Astrocyte (in vitro differentiated cells and primary cell): ENCODE data around the gene DTWD2. TPM values are rescaled to one million over a fixed set of nuclear protein-coding genes. Genes with fewer than 3 reads are reported as not detected.

Experiments used
- DNase-seq: peaks from one replicate; pipeline ENCODE4 v3.0.0-alpha.2; 2010; ENCODE audit warnings: low read depth
- FAIRE-seq: peaks from 2 replicates; lab custom pipeline; 2011; peaks lifted over from hg19 to GRCh38; lab: Jason Lieb, UNC
- H2AFZ ChIP-seq: 2 replicates; pipeline ENCODE4 v1.6.0; 2012; ENCODE audit warnings: low read depth, low read length, inconsistent platforms
- H3K27ac ChIP-seq: 2 replicates; pipeline ENCODE4 v1.5.1; 2011; ENCODE audit warnings: low read depth, low read length, inconsistent platforms
- H3K27me3 ChIP-seq: 2 replicates; pipeline ENCODE4 v1.6.0; 2011; ENCODE audit warnings: low read length, inconsistent platforms; ENCODE audit not compliant: insufficient read depth
- H3K36me3 ChIP-seq: 2 replicates; pipeline ENCODE4 v1.5.1; 2011; ENCODE audit warnings: low read length, inconsistent platforms; ENCODE audit not compliant: insufficient read depth
- H3K4me1 ChIP-seq: 2 replicates; pipeline ENCODE4 v1.5.1; 2011; ENCODE audit warnings: low read length, inconsistent platforms; ENCODE audit not compliant: insufficient read depth
- H3K4me2 ChIP-seq: 2 replicates; pipeline ENCODE4 v1.6.0; 2012; ENCODE audit warnings: low read length, inconsistent platforms
- H3K4me3 ChIP-seq: 2 replicates; pipeline ENCODE4 v1.5.1; 2011; ENCODE audit warnings: low read depth, mild to moderate bottlenecking, low read length, inconsistent platforms; ENCODE audit not compliant: insufficient read depth
- H3K79me2 ChIP-seq: 2 replicates; pipeline ENCODE4 v1.6.0; 2012; ENCODE audit warnings: mild to moderate bottlenecking, low read length, inconsistent platforms; ENCODE audit not compliant: insufficient read depth
- H3K9ac ChIP-seq: 2 replicates; pipeline ENCODE4 v1.6.0; 2012; ENCODE audit warnings: mild to moderate bottlenecking, low read length, inconsistent platforms
- H3K9me3 ChIP-seq: 2 replicates; pipeline ENCODE4 v1.5.1; 2012; ENCODE audit warnings: low read depth, mild to moderate bottlenecking, low read length, inconsistent platforms; ENCODE audit not compliant: insufficient read depth
- H4K20me1 ChIP-seq: 2 replicates; pipeline ENCODE4 v1.6.0; 2012; ENCODE audit warnings: low read length, inconsistent platforms; ENCODE audit not compliant: insufficient read depth
- H3K27ac Mint-ChIP-seq: one replicate; pipeline ENCODE4 v1.8.0; 2021; ENCODE audit warnings: mild to moderate bottlenecking, mixed read lengths; ENCODE audit not compliant: unreplicated experiment
- H3K27me3 Mint-ChIP-seq: one replicate; pipeline ENCODE4 v1.8.0; 2021; ENCODE audit warnings: low read depth, mixed read lengths; ENCODE audit not compliant: unreplicated experiment
- H3K36me3 Mint-ChIP-seq: one replicate; pipeline ENCODE4 v1.8.0; 2021; ENCODE audit warnings: low read depth, mixed read lengths; ENCODE audit not compliant: unreplicated experiment
- H3K4me1 Mint-ChIP-seq: one replicate; pipeline ENCODE4 v1.8.0; 2021; ENCODE audit warnings: low read depth, mixed read lengths; ENCODE audit not compliant: unreplicated experiment
- H3K4me3 Mint-ChIP-seq: one replicate; pipeline ENCODE4 v1.8.0; 2021; ENCODE audit warnings: mild to moderate bottlenecking, moderate library complexity, mixed read lengths; ENCODE audit not compliant: unreplicated experiment
- H3K9me3 Mint-ChIP-seq: one replicate; pipeline ENCODE4 v1.8.0; 2021; ENCODE audit warnings: mild to moderate bottlenecking, mixed read lengths; ENCODE audit not compliant: unreplicated experiment
- EZH2 ChIP-seq: IDR thresholded peaks from 2 replicates; pipeline ENCODE4 v1.6.1; 2012; ENCODE audit warnings: mild to moderate bottlenecking, low read length, inconsistent platforms; ENCODE audit not compliant: insufficient read depth
- total RNA-seq: library from RNA; stranded (reverse); gene quantifications from 2 replicates; pipeline ENCODE4 v1.2.1, GENCODE V29; 2021
- TF ChIP-seq, protein P1 (sequence below): IDR thresholded peaks from 2 replicates; pipeline ENCODE4 v1.5.1; 2011; ENCODE audit warnings: low read depth, mild to moderate bottlenecking, inconsistent platforms, low read length, moderate library complexity; ENCODE audit not compliant: insufficient read depth

The DTWD2 gene
- total RNA-seq, 1 donor from 2014 or later = 4.9 TPM

GRCh38 chr5:119022773-119023172, 34.4 kb upstream of the DTWD2 start:
- no peaks in the 10 kb centered on the region for H3K4me1 ChIP-seq
- H3K4me2 ChIP-seq = no peak overlapping the region
- FAIRE-seq (peak; percentile 41), DNase-seq (no peak)
- H2AFZ ChIP-seq = no peak overlapping the region
- Mint-ChIP-seq H3K27me3 (no peaks in the 10 kb centered on the region), H3K36me3 (no peaks in the 10 kb centered on the region), H3K27ac (no peak overlapping the region), H3K4me3 (no peak overlapping the region), H3K9me3 (peaks cover 5% of the 10 kb centered on the region), H3K4me1 (no peaks in the 10 kb centered on the region)
- no peaks in the 10 kb centered on the region for H3K9me3 ChIP-seq
- H4K20me1 ChIP-seq = no peaks in the 10 kb centered on the region
- H3K9ac ChIP-seq = no peak overlapping the region
- no peaks in the 10 kb centered on the region for H3K27me3 ChIP-seq
- no peak overlapping the region for H3K4me3 ChIP-seq
- no peak overlapping the region for H3K27ac ChIP-seq
- no peaks in the 10 kb centered on the region for H3K79me2 ChIP-seq
- H3K36me3 ChIP-seq = no peaks in the 10 kb centered on the region
- TF ChIP-seq, protein P1, sequence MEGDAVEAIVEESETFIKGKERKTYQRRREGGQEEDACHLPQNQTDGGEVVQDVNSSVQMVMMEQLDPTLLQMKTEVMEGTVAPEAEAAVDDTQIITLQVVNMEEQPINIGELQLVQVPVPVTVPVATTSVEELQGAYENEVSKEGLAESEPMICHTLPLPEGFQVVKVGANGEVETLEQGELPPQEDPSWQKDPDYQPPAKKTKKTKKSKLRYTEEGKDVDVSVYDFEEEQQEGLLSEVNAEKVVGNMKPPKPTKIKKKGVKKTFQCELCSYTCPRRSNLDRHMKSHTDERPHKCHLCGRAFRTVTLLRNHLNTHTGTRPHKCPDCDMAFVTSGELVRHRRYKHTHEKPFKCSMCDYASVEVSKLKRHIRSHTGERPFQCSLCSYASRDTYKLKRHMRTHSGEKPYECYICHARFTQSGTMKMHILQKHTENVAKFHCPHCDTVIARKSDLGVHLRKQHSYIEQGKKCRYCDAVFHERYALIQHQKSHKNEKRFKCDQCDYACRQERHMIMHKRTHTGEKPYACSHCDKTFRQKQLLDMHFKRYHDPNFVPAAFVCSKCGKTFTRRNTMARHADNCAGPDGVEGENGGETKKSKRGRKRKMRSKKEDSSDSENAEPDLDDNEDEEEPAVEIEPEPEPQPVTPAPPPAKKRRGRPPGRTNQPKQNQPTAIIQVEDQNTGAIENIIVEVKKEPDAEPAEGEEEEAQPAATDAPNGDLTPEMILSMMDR = no peak
- no peak for TF ChIP-seq EZH2

DNA sequence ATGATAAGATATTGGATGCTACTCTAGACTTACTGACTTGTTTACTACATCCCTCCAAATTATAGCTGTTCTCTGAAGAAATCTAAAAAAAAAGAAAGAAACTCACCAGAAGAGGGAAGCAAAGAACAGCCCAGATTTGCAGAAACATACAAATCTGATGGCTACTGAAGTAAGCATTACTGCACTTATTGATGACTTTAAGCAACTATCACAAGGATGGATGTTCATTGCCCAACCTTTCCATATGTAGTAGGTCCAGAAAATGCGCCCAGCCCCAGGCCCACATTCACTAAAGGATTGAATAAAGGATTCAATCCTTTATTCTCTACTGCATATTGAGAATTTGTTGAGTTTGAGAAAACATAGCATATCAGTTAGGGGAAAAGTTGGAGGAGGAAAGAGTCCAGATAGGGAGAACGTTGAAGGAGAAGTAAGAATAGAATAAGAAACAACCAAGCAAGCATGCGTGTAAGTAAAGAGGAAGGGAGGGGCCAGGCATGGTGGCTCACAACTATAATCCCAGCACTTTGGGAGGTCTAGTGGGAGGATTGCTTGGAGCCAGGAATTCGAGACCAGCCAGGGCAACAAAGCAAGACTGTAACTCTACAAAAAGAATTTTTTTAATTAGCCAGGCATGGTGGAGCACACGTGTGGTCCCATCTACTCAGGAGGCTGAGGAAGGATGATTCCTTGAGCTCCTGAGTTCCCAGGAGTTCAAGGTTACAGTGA, 33.8 kb upstream of the DTWD2 start:
- no peak for FAIRE-seq
- no peak overlapping the region for H3K27ac ChIP-seq

More for the DNA sequence above, 33.8 kb upstream of the DTWD2 start:
- Histone ChIP-seq H3K4me3 (no peak overlapping the region), H3K27me3 (no peaks in the 10 kb centered on the region), H3K79me2 (no peaks in the 10 kb centered on the region), H3K4me2 (no peak overlapping the region), H2AFZ (no peak overlapping the region), H3K36me3 (no peaks in the 10 kb centered on the region), H3K9ac (no peak overlapping the region), H3K4me1 (no peaks in the 10 kb centered on the region), H4K20me1 (no peaks in the 10 kb centered on the region), H3K9me3 (no peaks in the 10 kb centered on the region)
- Mint-ChIP-seq H3K27me3 (no peaks in the 10 kb centered on the region), H3K4me3 (no peak overlapping the region), H3K27ac (no peak overlapping the region), H3K9me3 (peaks cover 5% of the 10 kb centered on the region), H3K4me1 (no peaks in the 10 kb centered on the region), H3K36me3 (no peaks in the 10 kb centered on the region)
- DNase-seq = peak; percentile 26
- TF ChIP-seq EZH2 = no peak
- TF ChIP-seq, protein P1 = no peak
